SK-N-SH treated with all-trans-retinoic acid at 6 μM for 48 hours (cell line): ENCODE data around the gene ATP8B3.

ENCODE experiments used
- BACH2 ChIP-seq: fragments of 250-450 bp; sonication (Bioruptor Pico); IDR thresholded peaks from 2 replicates; pipeline ENCODE4 v1.9.0; 2021; ENCODE audit warnings: mild to moderate bottlenecking, borderline replicate concordance
- CSDC2 ChIP-seq: fragments of 250-450 bp; sonication (Bioruptor Pico); IDR thresholded peaks from 2 replicates; pipeline ENCODE4 v1.5.0; 2020; ENCODE audit warnings: mild to moderate bottlenecking, moderate library complexity
- CSRNP3 ChIP-seq: fragments of 250-450 bp; sonication (Bioruptor Pico); IDR thresholded peaks from 2 replicates; pipeline ENCODE4 v1.5.1; 2021; ENCODE audit warnings: mild to moderate bottlenecking, moderate library complexity
- PATZ1 ChIP-seq: fragments of 250-450 bp; sonication (Bioruptor Pico); IDR thresholded peaks from 2 replicates; pipeline ENCODE4 v1.8.0; 2020; ENCODE audit warnings: mild to moderate bottlenecking, moderate library complexity, borderline replicate concordance
- RARB ChIP-seq: fragments of 250-450 bp; sonication (Bioruptor Pico); IDR thresholded peaks from 2 replicates; pipeline ENCODE4 v1.8.0; 2021; ENCODE audit warnings: mild to moderate bottlenecking, moderate library complexity
- TOX ChIP-seq: fragments of 250-450 bp; sonication (Bioruptor Pico); IDR thresholded peaks from 2 replicates; pipeline ENCODE4 v1.8.0; 2021; ENCODE audit warnings: mild to moderate bottlenecking, moderate library complexity, borderline replicate concordance

- no peak for TF ChIP-seq CSRNP3
- TF ChIP-seq PATZ1 (CRISPR knock-in tag): no peak
- TF ChIP-seq CSDC2 (CRISPR knock-in tag): no peak
- TF ChIP-seq BACH2 (CRISPR knock-in tag): no peak
- no peak for TF ChIP-seq TOX
- TF ChIP-seq RARB (CRISPR knock-in tag): no peak
These were observed 4.9 kb downstream of the ATP8B3 start for GRCh38 chr19:1807030-1807694.
